Brain microvascular endothelial cell (primary cell): ENCODE results near the gene TPPP2.

Source experiments
- DNase-seq: peaks from one replicate; pipeline ENCODE4 v3.0.0-alpha.2; 2020
- H3K27ac ChIP-seq: fragments of 250-450 bp; sonication (Bioruptor Pico); 2 replicates; pipeline ENCODE4 v1.5.1; 2020; ENCODE audit warnings: mild to moderate bottlenecking, moderate library complexity
- H3K27me3 ChIP-seq: fragments of 250-450 bp; sonication (Bioruptor Pico); replicated peaks from 2 replicates; pipeline ENCODE4 v1.5.1; 2020; ENCODE audit warnings: mild to moderate bottlenecking
- H3K36me3 ChIP-seq: fragments of 250-450 bp; sonication (Bioruptor Pico); replicated peaks from 2 replicates; pipeline ENCODE4 v1.5.1; 2020; ENCODE audit warnings: mild to moderate bottlenecking
- H3K4me3 ChIP-seq: 2 replicates; pipeline ENCODE4 v1.5.1; 2011; ENCODE audit warnings: low read depth, mild to moderate bottlenecking, control low read depth, low read length, moderate library complexity
- CTCF ChIP-seq: IDR thresholded peaks from 2 replicates; pipeline ENCODE4 v1.5.1; 2011; ENCODE audit warnings: low read depth, mild to moderate bottlenecking, moderate library complexity, low read length, control low read depth, inconsistent platforms; ENCODE audit errors: missing control alignments
- in situ Hi-C: cut with HindIII; loops from 2 replicates; pipeline ENCODE4 v1.10.0; 2017; ENCODE audit warnings: low sequenced_read_pairs, low pct_ligation_motif_present

Gene TPPP2

GRCh38 chr14:20989471-20989786 is 40.6 kb upstream of the TPPP2 start:
- no peak for TF ChIP-seq CTCF
- H3K27ac ChIP-seq = peak overlapping the region; percentile 80

GRCh38 chr14:20989787-20990600 is 40.0 kb upstream of the TPPP2 start, which contains the start of gene METTL17:
Gene METTL17 (plus strand): TSS chr14:20989980. CDS start chr14:20990003, 23 bp downstream.
- Histone ChIP-seq H3K4me3 (peak within 1 kb of the TSS; percentile 94), H3K27me3 (no peaks in the 10 kb centered on the region), H3K36me3 (peaks cover 20% of the 10 kb centered on the region), H3K27ac (peak within 1 kb of the TSS; percentile 80)
- peak; percentile 68 for TF ChIP-seq CTCF
- in situ Hi-C loops = no loop called here
- DNase-seq = peak; percentile 97

More at GRCh38 chr14:20989471-20989786, 40.6 kb upstream of the TPPP2 start:
- Histone ChIP-seq H3K27me3 (no peaks in the 10 kb centered on the region), H3K4me3 (peak overlapping the region; percentile 32), H3K36me3 (peaks cover 15% of the 10 kb centered on the region)
- no peak for DNase-seq
- in situ Hi-C loops = no loop called here

GRCh38 chr14:20996521-20996920 is 33.5 kb upstream of the TPPP2 start:
- no peak for TF ChIP-seq CTCF
- no peak overlapping the region for H3K27ac ChIP-seq
- no peak overlapping the region for H3K4me3 ChIP-seq
- H3K36me3 ChIP-seq = peaks cover 32% of the 10 kb centered on the region
- in situ Hi-C loops = no loop called here
- no peaks in the 10 kb centered on the region for H3K27me3 ChIP-seq
- DNase-seq = no peak

GRCh38 chr14:20997115-20997514 is 32.9 kb upstream of the TPPP2 start:
- H3K27ac ChIP-seq = no peak overlapping the region
- in situ Hi-C loops = no loop called here
- H3K4me3 ChIP-seq = no peak overlapping the region

GRCh38 chr14:20997564-20997963 is 32.5 kb upstream of the TPPP2 start:
- Histone ChIP-seq H3K27ac (no peak overlapping the region), H3K27me3 (no peaks in the 10 kb centered on the region), H3K36me3 (peaks cover 32% of the 10 kb centered on the region), H3K4me3 (no peak overlapping the region)
- TF ChIP-seq CTCF = no peak
- no peak for DNase-seq
- in situ Hi-C loops = no loop called here

More at GRCh38 chr14:20997115-20997514, 32.9 kb upstream of the TPPP2 start:
- no peak for TF ChIP-seq CTCF
- Histone ChIP-seq H3K27me3 (no peaks in the 10 kb centered on the region), H3K36me3 (peaks cover 32% of the 10 kb centered on the region)
- DNase-seq = no peak
